Bronchial epithelial cell (primary cell): ENCODE data around the gene LEP. TPM values are rescaled to one million over a fixed set of nuclear protein-coding genes. Genes with fewer than 3 reads are reported as not detected.

Experiments used
- DNase-seq: peaks from one replicate; pipeline ENCODE4 v3.0.0-alpha.2; 2010; ENCODE audit warnings: low read depth
- FAIRE-seq: peaks from 2 replicates; lab custom pipeline; 2011; peaks lifted over from hg19 to GRCh38; lab: Jason Lieb, UNC
- H3K27me3 ChIP-seq: 2 replicates; pipeline ENCODE4 v1.5.1; 2011; ENCODE audit warnings: low read length; ENCODE audit not compliant: control insufficient read depth, insufficient read depth
- H3K36me3 ChIP-seq: 2 replicates; pipeline ENCODE4 v1.5.1; 2011; ENCODE audit warnings: low read length; ENCODE audit not compliant: control insufficient read depth, insufficient read depth
- H3K4me3 ChIP-seq: 2 replicates; pipeline ENCODE4 v1.5.1; 2011; ENCODE audit warnings: mild to moderate bottlenecking, low read depth, low read length, control low read depth
- total RNA-seq: library from RNA; depleted of rRNA; stranded (reverse); fragments of >200 nt; gene quantifications from 2 replicates; pipeline ENCODE4 v1.2.1, GENCODE V29; 2014
- TF ChIP-seq, protein P1 (sequence below): IDR thresholded peaks from 2 replicates; pipeline ENCODE4 v1.5.1; 2011; ENCODE audit warnings: mild to moderate bottlenecking, moderate library complexity, low read length, control low read depth, inconsistent platforms; ENCODE audit not compliant: insufficient read depth, severe bottlenecking

Gene LEP
- total RNA-seq, 1 donor from 2014 or later, result under 0.01 TPM

DNA sequence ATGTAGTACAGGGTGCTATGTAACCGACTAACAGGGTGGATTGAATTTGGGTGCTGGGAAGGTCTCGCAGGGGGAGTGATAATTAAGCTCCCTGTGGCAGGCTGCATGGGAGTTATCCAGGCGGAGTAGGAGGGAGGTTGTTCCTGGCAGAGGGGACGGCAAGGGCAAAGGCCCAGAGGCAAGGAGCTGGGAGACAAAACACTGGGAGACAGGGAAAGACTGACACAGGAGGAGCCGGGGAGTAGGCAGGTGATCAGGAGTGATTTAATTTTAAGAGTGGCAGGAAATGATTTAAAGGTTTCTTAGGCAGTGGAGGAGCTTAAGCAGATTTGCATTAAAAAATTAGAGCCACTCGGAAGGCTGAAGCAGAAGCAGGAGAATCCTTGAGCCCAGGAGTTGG, 40.7 kb upstream of the LEP start:
- DNase-seq (no peak), FAIRE-seq (no peak)
- Histone ChIP-seq H3K36me3 (no peaks in the 10 kb centered on the region), H3K4me3 (no peak overlapping the region), H3K27me3 (peaks cover 34% of the 10 kb centered on the region)
- TF ChIP-seq, protein P1, sequence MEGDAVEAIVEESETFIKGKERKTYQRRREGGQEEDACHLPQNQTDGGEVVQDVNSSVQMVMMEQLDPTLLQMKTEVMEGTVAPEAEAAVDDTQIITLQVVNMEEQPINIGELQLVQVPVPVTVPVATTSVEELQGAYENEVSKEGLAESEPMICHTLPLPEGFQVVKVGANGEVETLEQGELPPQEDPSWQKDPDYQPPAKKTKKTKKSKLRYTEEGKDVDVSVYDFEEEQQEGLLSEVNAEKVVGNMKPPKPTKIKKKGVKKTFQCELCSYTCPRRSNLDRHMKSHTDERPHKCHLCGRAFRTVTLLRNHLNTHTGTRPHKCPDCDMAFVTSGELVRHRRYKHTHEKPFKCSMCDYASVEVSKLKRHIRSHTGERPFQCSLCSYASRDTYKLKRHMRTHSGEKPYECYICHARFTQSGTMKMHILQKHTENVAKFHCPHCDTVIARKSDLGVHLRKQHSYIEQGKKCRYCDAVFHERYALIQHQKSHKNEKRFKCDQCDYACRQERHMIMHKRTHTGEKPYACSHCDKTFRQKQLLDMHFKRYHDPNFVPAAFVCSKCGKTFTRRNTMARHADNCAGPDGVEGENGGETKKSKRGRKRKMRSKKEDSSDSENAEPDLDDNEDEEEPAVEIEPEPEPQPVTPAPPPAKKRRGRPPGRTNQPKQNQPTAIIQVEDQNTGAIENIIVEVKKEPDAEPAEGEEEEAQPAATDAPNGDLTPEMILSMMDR, result no peak

DNA sequence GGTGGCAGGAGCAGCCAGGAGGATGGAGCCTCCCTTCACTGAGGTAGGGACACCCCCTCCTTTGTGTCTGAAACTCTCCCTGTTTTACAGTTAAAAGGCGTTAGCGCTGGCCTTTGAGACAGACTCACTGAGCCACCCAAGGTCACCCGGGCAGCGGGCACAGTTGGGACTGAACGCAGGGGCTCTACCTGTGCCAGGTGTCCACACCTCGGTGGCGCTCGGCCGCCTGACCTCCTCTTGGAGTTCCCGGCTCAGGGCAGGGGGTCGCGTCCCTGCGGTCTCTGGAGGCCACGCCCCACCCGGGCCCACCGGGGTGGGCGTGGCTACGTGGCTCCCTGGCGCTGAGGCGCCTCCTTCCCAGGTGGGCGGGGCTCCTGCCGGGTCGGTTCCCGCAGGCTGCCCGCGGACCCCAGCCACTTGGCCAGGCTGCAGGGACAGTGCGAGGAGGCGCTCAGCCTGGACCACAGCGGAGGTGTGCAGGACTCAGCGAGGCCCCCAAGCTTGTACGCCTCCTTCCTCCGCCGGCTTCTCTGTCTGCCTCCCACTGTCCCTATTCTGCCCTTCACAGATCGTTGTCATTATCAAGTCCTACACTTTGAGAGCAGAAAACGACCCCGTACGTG, 39.9 kb upstream of the LEP start:
- H3K4me3 ChIP-seq, result no peak overlapping the region
- H3K27me3 ChIP-seq, result peaks cover 36% of the 10 kb centered on the region
- DNase-seq, result no peak
- H3K36me3 ChIP-seq, result no peaks in the 10 kb centered on the region
- no peak for FAIRE-seq
- TF ChIP-seq, protein P1, result no peak

DNA sequence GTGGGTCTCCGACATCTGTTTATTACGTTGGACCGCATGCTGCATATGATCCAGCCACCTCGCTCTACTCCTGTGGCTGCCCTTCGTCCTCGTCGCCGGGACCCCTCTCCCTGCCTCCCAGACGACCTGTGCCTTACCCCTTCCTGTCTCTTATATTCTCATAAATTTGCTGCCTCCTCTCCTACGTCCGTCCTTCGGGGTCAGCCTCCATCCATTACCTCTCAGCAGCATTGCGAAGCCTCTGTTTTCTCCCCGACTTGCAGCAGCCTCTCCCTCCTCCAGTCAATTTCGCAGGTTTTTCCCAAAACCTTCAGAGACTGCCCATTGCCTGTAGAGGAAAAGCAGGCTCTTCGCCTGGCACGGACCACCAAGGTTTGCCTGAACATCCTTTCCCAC, 39.4 kb upstream of the LEP start:
- FAIRE-seq (no peak), DNase-seq (no peak)
- Histone ChIP-seq H3K36me3 (no peaks in the 10 kb centered on the region), H3K27me3 (peaks cover 36% of the 10 kb centered on the region), H3K4me3 (no peak overlapping the region)
- TF ChIP-seq, protein P1, result no peak

DNA sequence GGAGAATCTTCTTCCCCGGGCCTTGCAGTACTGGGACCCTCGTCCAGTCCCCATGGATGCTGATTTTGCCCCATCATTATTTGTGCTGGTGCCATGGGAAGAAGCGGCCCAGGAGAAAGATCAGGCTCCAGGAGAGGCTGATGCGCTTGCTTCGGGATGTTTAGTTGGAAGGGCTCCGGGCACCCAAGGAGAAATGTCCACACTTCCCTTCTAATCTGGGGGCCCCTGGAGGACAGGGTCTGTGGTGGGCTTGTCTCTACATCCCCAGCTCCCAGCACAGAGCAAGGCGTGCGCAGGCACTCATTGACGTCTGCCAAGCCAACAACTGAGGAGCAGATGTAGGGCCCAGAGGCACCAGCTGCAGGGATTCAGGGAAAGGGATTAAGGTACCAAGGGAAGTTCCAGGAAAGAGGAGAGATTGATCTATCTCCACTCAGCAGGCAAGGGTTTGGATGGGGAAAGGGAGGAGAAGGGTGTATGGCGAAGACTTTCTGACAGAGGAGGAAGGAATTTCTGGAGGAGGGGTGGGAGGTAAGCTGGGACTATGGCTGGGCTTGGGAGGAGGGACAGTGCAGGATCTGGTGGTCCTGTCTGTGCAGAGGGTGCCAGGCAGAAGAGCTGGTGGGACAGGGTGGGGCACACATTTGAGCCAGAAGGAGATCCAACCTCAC, 38.7 kb upstream of the LEP start:
- H3K27me3 ChIP-seq, result peaks cover 40% of the 10 kb centered on the region
- TF ChIP-seq, protein P1, result no peak

DNA sequence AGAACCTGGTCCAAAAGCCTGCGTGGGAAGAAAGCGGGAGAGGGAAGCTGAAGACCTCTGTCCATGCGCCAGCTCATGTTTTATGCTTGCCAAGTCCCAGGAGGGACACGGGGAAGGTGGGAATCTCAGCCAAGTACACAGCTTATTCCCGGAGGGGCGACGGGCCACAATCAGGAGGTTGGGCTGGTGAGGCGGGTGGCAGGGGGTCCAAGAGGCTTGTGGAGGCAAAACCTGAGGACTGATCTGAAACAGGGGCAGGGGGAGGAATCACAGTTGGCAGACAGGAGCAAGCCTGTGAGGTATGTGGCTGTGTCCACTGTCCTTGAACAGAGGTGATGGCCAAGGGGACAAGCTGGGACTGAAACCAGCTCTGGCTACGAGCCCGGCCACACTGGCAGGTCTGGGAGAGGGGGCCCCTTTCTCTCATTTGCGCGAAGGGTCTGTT, 38.0 kb upstream of the LEP start:
- TF ChIP-seq, protein P1, result no peak
- Histone ChIP-seq H3K27me3 (peaks cover 43% of the 10 kb centered on the region), H3K36me3 (no peaks in the 10 kb centered on the region), H3K4me3 (no peak overlapping the region)
- DNase-seq, result no peak
- no peak for FAIRE-seq

More for the DNA sequence above, 38.7 kb upstream of the LEP start:
- no peaks in the 10 kb centered on the region for H3K36me3 ChIP-seq
- H3K4me3 ChIP-seq, result no peak overlapping the region
- FAIRE-seq, result no peak
- DNase-seq, result no peak
